HL-60 (cell line): ENCODE results near the gene CLIC3.

Source experiments
- DNase-seq, 2 experiments: peaks; one replicate each; pipeline ENCODE4 v3.0.0-alpha.2; 2010 to 2020; ENCODE audit warnings: low read depth in 1 of 2, low spot score in 1 of 2
- H3K27ac ChIP-seq: fragments of 250-450 bp; sonication (Bioruptor Pico); replicated peaks from 2 replicates; pipeline ENCODE4 v1.5.1; 2020; ENCODE audit warnings: mild to moderate bottlenecking, moderate library complexity
- H3K27me3 ChIP-seq: fragments of 250-450 bp; sonication (Bioruptor Pico); 2 replicates; pipeline ENCODE4 v1.5.1; 2021; ENCODE audit warnings: mild to moderate bottlenecking, moderate library complexity; ENCODE audit not compliant: insufficient read depth, poor library complexity, severe bottlenecking
- H3K4me3 ChIP-seq: replicated peaks from 2 replicates; pipeline ENCODE4 v1.5.1; 2011; ENCODE audit warnings: mild to moderate bottlenecking, control low read depth, low read length; ENCODE audit not compliant: insufficient read depth
- GABPA ChIP-seq: IDR thresholded peaks from 2 replicates; pipeline ENCODE4 v1.6.1; 2012; ENCODE audit warnings: low read depth
- POLR2AphosphoS5 ChIP-seq: IDR thresholded peaks from 2 replicates; pipeline ENCODE4 v1.6.1; 2012; ENCODE audit warnings: low read depth
- SPI1 ChIP-seq: IDR thresholded peaks from 2 replicates; pipeline ENCODE4 v1.6.1; 2012; ENCODE audit warnings: low read depth, mild to moderate bottlenecking, borderline replicate concordance
- TF ChIP-seq, protein P1 (sequence below): IDR thresholded peaks from 2 replicates; pipeline ENCODE4 v1.6.1; 2012; ENCODE audit warnings: low read depth; ENCODE audit not compliant: insufficient replicate concordance
- TF ChIP-seq, protein P2 (sequence below): IDR thresholded peaks from one replicate; pipeline ENCODE4 v1.5.1; 2011; ENCODE audit warnings: low read length, control low read depth, inconsistent platforms; ENCODE audit not compliant: insufficient read depth

The CLIC3 gene

DNA sequence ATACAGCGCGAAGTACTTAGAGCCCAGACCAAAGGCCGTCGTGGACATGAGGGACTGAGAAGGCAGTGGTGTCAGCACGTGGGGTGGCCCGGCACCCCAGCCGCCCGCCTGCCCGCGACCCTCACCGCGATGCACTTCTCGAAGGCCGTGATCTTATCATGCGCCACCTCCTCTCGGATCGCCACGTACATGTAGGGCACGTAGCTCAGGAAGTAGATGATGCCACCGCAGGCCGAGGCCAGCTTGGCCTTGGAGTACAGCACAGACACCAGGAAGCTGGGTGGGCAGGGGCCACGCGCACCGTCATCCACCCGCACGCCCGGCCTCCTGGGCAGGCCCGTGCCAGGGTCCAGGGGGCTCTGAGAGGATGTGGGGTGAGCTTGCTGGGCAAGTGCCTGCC lies 20.7 kb upstream of the CLIC3 start:
- no peak overlapping the region for H3K27ac ChIP-seq
- TF ChIP-seq GABPA (no peak), POLR2AphosphoS5 (no peak), SPI1 (no peak)
- TF ChIP-seq, protein P1, sequence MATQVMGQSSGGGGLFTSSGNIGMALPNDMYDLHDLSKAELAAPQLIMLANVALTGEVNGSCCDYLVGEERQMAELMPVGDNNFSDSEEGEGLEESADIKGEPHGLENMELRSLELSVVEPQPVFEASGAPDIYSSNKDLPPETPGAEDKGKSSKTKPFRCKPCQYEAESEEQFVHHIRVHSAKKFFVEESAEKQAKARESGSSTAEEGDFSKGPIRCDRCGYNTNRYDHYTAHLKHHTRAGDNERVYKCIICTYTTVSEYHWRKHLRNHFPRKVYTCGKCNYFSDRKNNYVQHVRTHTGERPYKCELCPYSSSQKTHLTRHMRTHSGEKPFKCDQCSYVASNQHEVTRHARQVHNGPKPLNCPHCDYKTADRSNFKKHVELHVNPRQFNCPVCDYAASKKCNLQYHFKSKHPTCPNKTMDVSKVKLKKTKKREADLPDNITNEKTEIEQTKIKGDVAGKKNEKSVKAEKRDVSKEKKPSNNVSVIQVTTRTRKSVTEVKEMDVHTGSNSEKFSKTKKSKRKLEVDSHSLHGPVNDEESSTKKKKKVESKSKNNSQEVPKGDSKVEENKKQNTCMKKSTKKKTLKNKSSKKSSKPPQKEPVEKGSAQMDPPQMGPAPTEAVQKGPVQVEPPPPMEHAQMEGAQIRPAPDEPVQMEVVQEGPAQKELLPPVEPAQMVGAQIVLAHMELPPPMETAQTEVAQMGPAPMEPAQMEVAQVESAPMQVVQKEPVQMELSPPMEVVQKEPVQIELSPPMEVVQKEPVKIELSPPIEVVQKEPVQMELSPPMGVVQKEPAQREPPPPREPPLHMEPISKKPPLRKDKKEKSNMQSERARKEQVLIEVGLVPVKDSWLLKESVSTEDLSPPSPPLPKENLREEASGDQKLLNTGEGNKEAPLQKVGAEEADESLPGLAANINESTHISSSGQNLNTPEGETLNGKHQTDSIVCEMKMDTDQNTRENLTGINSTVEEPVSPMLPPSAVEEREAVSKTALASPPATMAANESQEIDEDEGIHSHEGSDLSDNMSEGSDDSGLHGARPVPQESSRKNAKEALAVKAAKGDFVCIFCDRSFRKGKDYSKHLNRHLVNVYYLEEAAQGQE: no peak
- TF ChIP-seq, protein P2, sequence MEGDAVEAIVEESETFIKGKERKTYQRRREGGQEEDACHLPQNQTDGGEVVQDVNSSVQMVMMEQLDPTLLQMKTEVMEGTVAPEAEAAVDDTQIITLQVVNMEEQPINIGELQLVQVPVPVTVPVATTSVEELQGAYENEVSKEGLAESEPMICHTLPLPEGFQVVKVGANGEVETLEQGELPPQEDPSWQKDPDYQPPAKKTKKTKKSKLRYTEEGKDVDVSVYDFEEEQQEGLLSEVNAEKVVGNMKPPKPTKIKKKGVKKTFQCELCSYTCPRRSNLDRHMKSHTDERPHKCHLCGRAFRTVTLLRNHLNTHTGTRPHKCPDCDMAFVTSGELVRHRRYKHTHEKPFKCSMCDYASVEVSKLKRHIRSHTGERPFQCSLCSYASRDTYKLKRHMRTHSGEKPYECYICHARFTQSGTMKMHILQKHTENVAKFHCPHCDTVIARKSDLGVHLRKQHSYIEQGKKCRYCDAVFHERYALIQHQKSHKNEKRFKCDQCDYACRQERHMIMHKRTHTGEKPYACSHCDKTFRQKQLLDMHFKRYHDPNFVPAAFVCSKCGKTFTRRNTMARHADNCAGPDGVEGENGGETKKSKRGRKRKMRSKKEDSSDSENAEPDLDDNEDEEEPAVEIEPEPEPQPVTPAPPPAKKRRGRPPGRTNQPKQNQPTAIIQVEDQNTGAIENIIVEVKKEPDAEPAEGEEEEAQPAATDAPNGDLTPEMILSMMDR: no peak
- no peak overlapping the region for H3K4me3 ChIP-seq
- DNase-seq: no peak
- H3K27me3 ChIP-seq: no peaks in the 10 kb centered on the region

DNA sequence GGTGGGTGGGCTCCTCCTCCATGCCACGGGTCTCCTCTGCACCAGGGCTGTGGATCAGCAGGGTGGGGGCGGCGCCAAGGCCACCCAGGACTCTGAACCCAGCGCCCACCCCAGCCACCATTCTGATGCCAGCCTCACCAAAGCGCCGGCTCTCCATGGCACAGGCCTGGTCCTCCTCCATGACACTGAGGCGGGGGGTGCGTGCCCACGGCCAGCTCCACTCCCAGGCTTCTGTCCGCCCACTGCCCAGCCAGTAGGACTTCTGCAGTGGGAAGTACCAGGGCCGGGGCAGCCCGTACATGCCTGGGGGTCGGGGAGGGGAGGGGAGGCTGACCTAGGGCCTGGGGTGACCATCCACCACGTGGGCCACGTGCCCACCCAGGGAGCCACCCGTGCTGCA lies 20.1 kb upstream of the CLIC3 start:
- H3K27ac ChIP-seq: no peak overlapping the region
- TF ChIP-seq, protein P2: no peak
- TF ChIP-seq POLR2AphosphoS5 (no peak), GABPA (no peak), SPI1 (no peak)
- TF ChIP-seq, protein P1: no peak
- H3K4me3 ChIP-seq: no peak overlapping the region
- no peak for DNase-seq
- H3K27me3 ChIP-seq: no peaks in the 10 kb centered on the region

DNA sequence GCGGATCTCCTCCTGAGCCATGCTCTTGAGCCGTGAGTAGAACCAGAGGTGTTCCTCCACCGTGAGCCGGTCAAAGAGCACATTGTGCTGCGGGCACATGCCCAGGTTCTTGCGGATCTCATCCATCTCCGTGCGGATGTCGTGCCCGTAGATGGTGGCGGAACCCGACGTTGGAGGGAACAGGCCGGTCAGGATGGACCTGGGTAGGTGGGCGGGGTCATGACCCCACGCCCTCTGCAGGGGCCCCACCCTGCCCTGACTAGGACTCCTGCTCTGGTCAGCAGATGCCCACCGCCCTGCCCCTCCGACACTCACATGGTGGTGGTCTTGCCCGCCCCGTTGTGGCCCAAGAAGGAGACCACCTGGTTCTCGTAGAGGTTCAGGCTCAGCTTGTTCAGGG lies 19.6 kb upstream of the CLIC3 start:
- DNase-seq: no peak
- no peak overlapping the region for H3K27ac ChIP-seq
- TF ChIP-seq POLR2AphosphoS5 (no peak), SPI1 (no peak)
- H3K4me3 ChIP-seq: no peak overlapping the region
- no peaks in the 10 kb centered on the region for H3K27me3 ChIP-seq

DNA sequence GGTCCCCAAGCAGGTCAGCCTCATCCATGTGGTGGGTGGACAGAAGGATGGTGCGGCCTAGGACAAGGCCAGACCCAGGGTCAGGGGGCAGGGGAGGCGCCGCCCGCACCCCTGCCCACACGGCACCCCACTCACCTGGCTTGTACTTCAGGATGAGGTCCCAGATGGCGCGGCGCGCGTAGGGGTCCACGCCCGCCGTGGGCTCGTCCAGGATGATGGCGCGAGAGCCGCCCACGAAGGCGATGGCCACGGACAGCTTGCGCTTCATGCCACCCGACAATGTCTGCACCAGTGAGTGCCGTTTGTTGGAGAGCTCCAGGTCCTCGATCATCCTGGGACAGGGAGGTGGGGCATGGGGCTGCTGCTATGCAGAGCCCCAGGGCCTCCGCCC lies 19.2 kb upstream of the CLIC3 start:
- TF ChIP-seq, protein P2: no peak
- no peak for TF ChIP-seq SPI1
- TF ChIP-seq, protein P1: no peak
- TF ChIP-seq POLR2AphosphoS5: no peak
- no peak for TF ChIP-seq GABPA
- no peak overlapping the region for H3K27ac ChIP-seq

More for the DNA sequence above, 19.2 kb upstream of the CLIC3 start:
- no peak for DNase-seq
- no peaks in the 10 kb centered on the region for H3K27me3 ChIP-seq
- no peak overlapping the region for H3K4me3 ChIP-seq
